Hepatic stellate cell (primary cell): ENCODE measurements around the gene SORT1.
"Not testable (repeated sequence)": the region's sequence is repeated elsewhere in the genome, so short reads cannot be mapped to it uniquely, and the experiment has no call there.

Experiments
- DNase-seq: peaks from one replicate; pipeline ENCODE4 v3.0.0; 2011; ENCODE audit warnings: low spot score

SORT1 gene

DNA sequence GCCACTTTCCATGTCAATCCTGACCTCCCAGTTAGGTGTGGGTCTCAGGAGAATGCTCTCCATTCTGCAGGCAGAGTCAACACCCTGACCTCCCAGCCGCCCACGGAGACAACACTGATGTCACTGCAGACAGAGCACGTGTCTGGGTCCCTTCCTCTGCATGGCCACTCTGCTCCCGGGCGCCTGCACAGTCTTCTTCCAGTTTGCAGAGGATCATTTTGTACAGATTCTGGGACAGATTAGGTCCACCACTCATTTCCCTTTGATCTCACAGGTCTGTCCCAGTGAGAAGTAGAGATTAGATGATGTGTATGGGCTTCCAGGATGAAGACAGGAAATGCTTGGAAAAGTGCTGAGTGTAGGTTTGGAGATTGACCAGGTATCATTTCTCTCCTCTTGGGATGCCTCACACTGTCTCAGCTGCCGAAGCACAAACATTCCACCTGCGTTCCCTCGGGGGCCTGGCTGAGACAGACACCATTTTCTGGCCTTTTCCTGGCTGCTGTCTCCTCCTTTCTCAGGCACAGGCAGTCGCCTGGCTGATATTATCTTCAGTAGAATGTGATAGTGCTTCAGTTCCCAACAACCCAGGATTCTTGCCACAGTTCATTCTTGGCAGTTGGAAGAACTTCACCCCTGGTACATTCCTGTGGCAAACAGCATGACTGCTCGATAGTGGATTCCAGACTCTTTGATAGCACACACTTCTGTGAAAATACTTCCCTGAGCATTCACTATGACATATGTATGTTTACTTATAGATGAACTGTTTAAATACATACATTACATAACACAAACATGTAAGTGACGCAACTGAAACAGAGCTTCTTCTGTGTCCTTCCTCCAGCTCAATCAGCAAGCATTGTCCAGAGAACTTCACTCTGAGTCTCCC is 98.8 kb downstream of the SORT1 start:
- DNase-seq: peak; percentile 89

DNA sequence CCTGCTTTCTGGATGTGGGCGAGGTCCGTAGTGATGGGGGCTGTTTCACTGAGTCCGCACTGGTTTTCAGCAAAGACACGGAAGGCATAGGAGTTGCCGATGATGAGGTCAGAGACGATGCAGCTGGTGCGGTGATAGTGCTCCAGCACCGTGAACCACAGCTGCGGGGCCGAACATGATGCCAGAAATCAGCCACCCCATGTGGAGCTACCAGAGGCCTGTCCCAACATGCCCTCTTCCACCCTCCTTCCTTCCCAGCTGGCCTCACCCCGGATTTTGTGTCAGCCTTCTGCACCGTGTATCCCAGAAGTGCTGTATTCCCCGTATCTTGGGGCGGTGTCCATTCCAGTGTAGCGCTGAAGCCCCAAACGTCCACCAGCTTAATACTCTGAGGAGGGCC is 100.9 kb downstream of the SORT1 start:
- DNase-seq: no peak

DNA sequence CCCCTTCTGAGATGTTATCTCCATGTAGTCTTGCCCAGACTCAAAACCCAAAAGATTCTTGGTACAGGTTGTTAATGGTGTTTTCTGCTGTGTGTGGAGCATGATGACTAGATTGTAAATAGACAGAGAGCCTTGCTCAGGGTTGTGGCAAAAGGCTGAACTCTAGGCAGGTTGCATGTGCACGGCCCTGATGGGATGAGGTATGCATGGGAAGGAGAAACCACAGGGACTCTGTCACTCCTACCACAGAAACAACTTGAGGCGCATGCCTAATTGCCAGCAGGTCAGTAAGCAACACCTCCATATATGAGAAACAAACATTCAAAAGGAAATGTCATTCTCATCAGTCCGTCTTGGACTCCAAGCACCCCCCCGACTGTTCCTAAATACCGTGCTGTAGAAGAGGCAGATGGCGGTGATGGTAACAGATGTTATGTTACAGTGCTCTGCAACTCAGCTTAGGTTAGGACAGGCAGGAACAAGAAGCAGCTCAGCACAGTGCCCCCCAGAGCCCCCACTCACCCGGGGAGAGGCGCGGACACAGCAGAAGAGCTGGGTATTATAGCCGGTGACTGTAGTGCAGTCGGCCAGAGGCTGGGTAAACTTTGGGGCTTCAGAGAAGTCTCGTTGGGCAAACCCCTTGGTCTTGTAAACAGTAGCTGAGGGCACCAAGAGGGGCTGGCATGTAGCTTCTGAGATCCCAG is 101.9 kb downstream of the SORT1 start:
- DNase-seq: no peak

DNA sequence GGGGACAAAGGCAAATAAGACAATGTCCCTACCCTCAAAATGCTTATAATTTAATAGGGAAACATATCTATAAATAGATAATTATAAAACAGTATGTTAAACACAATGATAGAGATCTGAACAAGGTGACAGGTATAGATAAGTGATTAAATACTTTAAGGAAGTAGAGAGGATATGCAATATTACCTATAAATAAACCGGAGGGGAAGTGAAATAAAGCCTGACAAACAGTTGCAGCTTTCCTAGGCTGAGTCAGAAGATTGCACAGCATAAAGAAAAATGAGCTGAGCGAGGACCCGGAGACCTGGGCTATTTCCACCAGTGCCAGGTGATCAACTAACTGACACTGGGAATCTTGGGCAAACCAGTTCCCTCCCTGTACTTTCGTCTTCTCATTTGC is 103.2 kb downstream of the SORT1 start:
- DNase-seq: no peak

DNA sequence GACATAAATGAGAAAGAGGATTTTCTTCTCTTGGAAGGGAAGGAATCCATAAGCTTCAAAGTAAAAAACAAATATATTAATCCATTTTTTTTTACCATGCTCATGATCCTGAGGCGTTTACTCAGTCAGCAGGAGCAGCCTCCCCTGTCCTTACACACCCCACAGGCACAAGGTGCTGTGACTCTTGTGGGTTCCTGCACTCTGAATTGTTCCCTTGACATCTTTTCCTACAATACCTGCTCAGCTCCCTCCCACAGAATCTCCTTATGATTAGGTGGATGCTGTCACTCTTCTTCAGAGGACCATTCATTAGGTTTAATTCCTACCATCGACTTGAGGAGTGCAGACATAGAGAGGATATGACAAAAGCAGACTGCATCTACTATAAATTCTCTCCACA is 104.7 kb downstream of the SORT1 start:
- DNase-seq: no peak

DNA sequence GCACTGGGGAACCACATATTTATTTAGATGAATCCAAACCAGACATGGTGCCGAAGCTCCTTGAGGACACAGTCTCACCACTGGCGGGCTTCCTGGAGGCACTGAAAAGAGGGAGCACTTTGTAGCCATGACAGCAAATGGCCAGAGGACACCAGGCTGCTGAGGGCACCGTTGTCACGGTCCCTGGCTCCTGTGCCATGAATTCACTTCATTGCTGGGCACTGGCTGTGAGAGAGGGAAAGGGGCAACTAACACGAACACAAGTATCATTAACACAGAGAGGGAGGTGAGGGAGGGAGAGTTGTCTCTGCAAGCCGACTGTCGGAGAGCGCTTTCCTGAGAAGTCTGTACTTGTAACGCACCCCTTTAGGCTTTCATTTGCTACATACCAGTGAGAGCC is 105.4 kb downstream of the SORT1 start:
- no peak for DNase-seq

DNA sequence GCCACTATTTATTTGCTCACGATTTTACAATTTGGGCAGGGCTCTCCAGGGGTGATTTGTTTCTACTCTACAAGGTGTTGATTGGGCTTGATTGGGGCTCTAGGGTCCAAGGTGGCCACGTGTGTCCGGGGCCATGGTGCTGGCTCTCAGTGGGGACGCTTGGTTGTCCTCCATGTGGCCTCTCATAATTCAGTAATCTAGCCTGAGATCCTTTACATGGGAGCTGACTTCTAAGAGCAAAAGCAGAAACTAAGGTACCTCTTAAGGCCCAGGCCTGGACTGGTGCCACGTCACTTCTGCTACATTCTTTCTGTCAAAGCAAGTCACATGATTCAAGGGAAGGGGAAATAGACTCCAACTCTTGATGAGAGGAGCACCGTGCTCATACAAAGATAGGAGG is 106.7 kb downstream of the SORT1 start:
- no peak for DNase-seq

DNA sequence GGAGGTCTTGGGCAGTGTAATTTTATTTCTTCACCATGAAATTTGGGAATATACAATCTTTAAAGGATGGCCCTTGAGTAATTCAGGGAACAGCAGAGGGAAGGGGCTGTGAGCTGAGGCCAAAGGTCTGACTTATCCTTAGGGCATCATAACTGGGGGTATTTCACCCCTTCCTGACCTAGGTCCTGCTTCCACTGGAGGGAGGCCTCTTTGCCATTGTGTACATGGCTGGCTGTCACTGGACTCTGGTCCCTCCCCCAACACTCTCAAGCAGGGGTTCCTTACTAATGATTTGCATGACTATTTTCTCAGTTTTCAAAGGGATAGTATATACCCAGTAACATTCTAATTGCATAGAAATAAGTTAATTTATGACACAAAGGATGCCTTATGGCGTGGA is 107.6 kb downstream of the SORT1 start:
- DNase-seq: no peak

DNA sequence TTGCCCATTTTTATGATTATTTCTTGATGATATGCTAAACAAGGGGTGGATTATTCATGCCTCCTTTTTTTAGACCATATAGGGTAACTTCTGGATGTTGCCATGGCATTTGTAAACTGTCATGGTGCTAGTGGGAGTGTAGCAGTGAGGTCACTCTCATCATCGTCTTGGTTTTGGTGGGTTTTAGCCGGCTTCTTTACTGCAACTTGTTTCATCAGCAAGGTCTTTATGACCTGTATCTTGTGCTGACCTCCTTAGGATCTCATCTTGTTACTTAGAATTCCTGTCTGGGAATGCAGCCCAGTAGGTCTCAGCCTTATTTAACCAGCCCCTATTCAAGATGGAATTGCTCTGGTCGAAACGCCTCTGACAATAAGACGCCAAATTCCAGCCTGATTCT is 111.0 kb downstream of the SORT1 start:
- DNase-seq: not testable (repeated sequence)

DNA sequence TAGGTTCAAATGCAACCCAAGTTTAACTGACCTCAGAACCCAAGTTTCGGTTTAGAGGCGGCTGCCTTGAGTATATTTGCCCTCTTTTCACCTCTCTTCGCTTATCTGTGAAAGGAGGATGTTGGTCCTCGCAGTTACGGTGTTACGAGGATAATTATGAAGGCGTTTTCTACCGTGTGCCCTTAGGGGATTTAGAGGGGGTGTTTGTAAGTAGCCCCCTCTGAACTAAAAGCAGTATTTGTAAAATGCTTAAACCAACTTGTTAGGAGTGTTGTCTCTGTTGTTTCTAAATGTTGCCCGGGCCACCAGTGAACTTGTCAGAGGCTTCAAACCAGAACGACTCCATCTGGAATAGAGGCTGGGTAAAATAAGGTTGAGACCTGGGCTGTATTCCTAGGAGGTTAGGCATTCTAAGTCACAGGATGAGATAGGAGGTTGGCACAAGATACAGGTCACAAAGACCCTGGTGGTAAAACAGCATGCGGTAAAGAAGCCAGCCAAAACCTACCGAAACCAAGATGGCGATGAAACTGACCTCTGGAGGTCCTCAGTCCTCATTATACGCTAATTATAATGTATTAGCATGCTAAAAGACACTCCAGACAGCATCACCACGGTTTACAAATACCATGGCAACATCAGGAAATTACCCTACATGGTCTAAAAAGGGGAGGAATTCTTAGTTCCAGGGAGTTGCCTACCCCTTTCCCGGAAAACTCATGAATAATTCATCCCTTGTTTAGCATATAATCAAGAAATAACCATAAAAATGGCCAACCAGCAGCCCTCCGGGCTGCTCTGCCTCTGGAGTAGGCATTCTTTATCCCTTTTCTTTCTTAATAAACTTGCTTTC is 113.7 kb downstream of the SORT1 start:
- DNase-seq: no peak

DNA sequence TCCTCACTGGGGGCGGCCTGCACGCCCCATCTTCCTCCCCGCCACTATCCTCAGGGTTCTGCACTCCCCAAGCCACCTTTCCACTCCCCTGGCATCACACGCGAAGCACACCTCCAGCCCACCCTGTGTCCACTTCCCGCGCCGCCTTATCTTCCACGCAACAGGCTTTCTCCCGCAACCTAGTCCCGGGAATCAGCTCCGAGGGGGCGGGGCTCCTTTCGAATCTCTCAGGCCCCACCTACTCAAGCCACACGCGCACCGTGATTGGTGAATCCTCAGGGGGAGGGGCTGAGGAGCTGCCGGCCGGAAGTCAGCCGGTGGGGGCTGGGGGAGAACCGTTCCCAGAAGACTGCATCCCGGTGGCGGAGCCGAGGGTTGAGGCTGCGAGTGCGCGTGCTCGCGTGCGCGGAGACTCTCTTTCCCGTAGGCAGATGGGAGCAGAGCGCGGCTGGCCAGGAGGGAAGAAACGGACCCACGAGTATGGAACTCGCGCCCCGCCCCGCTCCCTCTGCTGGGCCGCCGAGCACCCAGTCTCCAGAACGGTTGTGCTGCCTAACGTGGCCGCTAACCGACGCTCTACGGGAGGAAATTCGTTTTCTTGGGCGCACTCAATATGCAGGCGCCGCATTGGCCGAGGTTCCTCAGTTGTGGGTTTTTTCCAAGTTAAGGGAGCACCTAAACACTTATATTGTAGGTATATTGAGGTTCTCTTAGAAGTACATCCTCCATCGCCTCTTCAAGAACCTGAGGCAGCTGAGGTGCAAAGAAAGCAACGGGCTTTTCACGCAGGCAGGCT is 114.6 kb downstream of the SORT1 start, which contains the start of gene PSRC1:
TSS of gene PSRC1 (minus strand) at position 194 of the 796 bp plus-strand sequence.
- DNase-seq: peak; percentile 99

DNA sequence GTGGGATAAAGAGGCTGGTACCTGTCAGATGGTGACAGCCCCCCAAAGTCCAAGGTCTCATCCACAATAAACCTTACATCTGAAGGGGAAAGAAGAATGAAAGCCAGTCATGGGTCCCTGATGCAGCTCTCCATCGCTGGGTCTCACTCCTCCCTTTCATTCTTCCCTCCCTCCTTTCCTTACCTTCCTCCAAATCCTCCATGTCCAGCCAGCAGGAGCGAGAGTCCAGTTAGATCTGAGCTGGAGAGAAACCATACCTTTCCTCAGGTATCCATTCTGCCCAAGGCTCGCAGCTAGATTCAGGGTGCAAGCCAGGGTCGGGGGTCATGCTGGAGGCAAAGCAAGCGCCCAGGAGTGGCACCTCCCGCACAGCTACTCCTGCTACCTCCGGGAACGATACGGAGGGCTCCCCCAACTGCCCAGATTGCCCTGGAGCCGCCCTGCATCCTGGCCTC is 115.2 kb downstream of the SORT1 start:
- no peak for DNase-seq

DNA sequence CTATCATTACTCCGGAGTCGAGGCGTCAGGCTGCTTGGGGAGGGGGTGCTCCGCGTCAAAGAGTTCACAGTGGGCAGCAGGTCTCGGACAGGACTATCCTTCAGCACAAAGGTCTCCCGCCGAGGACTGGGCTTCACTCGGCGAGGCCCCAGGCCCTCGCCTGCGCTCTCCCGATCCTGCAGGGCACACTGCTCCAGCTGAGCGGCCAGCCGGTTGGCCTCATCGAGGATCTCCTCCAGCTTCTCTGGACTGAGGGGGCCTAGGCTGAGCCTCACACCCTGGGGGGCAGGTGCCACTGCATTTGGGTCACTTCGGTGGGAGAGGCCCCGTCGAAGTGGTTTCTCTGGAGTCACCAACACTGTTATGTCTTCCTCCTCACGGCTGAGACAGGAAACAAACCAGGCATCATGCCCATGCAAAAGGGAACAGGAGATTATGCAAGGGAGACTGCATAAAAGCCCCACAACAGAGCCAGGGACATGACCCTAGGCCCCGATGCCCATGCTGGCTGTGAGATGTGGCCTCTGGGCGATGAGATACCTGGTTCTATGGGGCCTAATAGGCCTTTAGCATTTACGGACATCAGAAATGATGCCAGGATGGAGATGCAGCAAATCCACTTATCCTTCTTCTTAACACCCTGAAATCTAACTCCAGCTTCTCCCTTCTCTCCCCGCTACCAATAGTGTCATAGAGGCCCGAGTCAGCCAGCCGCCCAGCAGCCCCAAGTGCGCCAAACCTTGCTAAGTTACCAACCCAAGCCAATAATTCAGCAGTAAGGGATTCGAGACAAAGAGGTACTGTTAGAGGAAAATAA is 115.8 kb downstream of the SORT1 start:
- no peak for DNase-seq

DNA sequence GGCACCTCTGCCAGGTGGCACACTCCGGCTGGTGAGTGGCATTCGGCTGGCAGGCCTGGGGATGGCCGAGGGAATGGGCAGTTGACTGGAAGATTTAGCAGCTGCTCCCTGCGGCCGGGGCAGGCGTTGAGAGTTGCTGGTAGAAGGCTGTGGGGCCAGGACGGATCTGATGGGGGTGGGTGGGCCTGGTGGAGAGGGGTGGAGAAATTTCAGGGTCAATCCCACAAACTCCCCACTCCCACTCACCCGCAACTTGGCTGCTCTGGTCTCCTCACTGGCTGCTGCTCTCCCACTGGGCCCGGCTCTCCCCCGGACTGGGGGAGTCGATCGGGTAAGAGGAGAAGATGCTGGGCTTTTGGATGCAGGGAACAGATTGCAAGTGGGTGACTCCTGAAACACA is 116.9 kb downstream of the SORT1 start:
- DNase-seq: no peak

DNA sequence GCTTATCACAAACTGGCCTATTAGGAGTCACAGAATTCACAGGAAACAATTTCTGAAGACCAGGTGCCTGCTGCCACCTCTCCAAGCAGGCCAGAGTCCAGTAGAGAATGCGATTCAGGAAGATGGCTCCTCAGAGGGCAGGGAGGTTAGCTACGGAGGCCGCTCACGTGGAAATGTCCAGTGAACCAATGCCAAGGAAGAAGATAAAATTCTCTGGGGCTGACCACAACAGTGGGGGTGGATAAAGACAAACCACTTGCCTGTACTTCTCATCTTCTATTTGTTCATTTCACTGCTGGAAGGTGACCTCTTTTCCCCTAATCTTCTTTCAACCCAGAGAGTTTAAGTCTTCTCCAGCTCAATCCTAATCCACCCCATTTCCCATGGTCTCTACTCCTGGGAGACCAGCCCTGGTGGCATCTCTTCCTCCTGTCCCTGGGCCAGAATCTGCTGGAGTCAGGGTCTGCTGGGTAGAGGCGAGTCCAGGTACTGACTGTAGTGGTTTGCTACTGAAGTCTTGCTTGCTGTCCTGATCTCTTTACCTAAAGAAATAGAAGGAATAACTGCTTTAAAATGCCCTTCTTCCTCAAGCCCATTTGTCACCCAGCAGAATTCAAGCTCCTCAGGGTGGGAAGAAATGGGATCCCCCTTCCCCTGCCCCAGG is 118.0 kb downstream of the SORT1 start:
- DNase-seq: no peak

DNA sequence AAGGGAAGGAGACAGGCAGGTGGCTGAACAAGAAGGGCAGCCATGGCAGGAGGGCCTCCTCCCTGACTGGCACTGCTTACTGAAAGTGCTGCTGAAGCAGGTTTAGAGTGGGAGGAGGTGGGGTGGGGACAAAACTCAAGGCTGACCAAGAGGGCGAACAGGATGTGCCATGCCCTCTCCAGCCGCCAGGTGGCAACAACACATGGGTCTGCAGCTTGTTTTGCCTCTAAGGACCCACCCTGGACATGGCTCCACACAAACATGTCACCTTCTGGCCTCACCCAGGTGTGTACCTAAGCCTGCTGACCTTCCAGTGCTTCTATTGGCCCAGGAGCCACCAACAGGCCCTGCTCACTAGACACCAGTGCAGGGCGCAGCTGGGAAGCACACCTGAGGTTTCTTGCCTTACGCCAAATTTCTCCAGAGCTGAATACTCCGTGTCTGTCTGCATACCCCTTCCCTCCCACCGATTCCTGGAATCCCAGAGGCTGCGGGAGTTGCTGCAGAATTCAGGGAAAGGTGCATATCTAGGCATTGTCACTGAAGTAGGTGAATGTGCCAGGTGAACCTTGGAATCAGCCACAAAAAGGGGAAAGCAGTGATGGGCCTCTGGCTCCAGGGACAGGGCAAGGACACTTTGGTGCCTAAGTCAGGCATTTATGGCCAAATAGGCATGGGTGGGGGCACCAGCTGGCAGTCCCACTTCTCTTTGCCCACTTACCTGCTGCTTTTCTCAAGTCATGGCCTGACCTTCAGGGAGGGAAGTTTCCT is 120.1 kb downstream of the SORT1 start:
- peak; percentile 86 for DNase-seq

DNA sequence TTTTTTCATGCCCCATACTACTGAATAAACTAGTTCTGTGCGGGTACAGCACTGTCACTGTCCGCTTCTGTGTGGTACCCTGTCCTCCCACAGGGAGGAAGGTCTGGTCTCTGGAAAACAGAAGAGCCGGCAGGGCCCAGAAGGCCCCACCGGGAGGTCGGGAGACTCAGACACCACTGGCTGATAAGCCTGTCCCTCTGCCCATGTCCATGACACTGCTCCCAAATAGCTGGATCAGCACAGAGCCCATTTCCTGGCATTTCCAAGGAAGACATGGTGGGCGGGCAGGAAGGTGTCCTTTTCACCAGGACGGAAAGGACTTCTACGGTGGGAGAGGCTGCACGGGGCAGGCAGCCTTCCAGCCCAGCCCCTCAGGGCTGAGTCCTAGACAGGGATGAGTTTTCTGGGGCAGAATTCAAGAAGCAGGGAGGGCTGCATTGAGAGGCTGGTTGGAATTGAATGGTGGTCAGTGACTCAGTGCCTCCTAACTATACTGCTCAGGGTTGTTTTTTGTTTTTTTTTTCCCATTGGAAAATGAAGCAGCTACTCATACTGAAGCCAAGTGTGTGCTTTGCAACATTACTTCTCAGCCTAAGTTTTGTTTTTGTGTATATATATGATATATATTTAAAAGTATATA is 121.9 kb downstream of the SORT1 start:
- DNase-seq: peak; percentile 66

DNA sequence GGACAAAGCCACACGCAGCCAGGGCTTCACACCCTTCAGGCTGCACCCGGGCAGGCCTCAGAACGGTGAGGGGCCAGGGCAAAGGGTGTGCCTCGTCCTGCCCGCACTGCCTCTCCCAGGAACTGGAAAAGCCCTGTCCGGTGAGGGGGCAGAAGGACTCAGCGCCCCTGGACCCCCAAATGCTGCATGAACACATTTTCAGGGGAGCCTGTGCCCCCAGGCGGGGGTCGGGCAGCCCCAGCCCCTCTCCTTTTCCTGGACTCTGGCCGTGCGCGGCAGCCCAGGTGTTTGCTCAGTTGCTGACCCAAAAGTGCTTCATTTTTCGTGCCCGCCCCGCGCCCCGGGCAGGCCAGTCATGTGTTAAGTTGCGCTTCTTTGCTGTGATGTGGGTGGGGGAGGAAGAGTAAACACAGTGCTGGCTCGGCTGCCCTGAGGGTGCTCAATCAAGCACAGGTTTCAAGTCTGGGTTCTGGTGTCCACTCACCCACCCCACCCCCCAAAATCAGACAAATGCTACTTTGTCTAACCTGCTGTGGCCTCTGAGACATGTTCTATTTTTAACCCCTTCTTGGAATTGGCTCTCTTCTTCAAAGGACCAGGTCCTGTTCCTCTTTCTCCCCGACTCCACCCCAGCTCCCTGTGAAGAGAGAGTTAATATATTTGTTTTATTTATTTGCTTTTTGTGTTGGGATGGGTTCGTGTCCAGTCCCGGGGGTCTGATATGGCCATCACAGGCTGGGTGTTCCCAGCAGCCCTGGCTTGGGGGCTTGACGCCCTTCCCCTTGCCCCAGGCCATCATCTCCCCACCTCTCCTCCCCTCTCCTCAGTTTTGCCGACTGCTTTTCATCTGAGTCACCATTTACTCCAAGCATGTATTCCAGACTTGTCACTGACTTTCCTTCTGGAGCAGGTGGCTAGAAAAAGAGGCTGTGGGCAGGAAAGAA is 122.9 kb downstream of the SORT1 start:
- peak; percentile 70 for DNase-seq
